Natural killer cell treated with Interleukin-12 subunit alpha and Interleukin-12 subunit beta and Interleukin-15 and Interleukin-18, amount 100 ng/mL, for 72 hours (primary cell): ENCODE measurements around the gene RPS6KA4. TPM values are rescaled to one million over a fixed set of nuclear protein-coding genes. Genes with fewer than 3 reads are reported as not detected.

Experiments used
- ATAC-seq, 2 donors: fragments of 150-1000 bp; cut with Tn5 transposase in 1 of 2; sonication (Bioruptor Pico), chemical (Tn5 transposase) in 1 of 2; 2 replicates each; pipeline ENCODE4 v1.10.0; 2021
- DNase-seq: peaks from one replicate; pipeline ENCODE4 v3.0.0; 2022; ENCODE audit warnings: low spot score
- H3K27ac Mint-ChIP-seq, 2 donors: 1 replicate in 1 of 2; 2 replicates in 1 of 2; pipeline ENCODE4 v1.8.0; 2022; ENCODE audit warnings: mixed read lengths in 2 of 2, mild to moderate bottlenecking in 1 of 2, moderate library complexity in 1 of 2
- H3K27me3 Mint-ChIP-seq, 2 donors: 1 replicate in 1 of 2; 2 replicates in 1 of 2; pipeline ENCODE4 v1.8.0; 2022; ENCODE audit warnings: mixed read lengths in 2 of 2
- H3K36me3 Mint-ChIP-seq: one replicate; pipeline ENCODE4 v1.8.0; 2022; ENCODE audit warnings: mixed read lengths
- H3K4me1 Mint-ChIP-seq, 2 donors: 1 replicate in 1 of 2; 2 replicates in 1 of 2; pipeline ENCODE4 v1.8.0; 2022; ENCODE audit warnings: low read depth in 2 of 2, mixed read lengths in 2 of 2, mild to moderate bottlenecking in 1 of 2
- H3K4me3 Mint-ChIP-seq: one replicate; pipeline ENCODE4 v1.8.0; 2022; ENCODE audit warnings: mixed read lengths
- H3K9me3 Mint-ChIP-seq: 2 replicates; pipeline ENCODE4 v1.8.0; 2022; ENCODE audit warnings: mixed read lengths
- total RNA-seq, 2 donors: library from RNA; stranded (reverse); gene quantifications; one replicate each; pipeline ENCODE4 v1.2.3, GENCODE V29; 2022

The RPS6KA4 gene
- total RNA-seq, 2 donors from 2014 or later = 20.7 to 29.5 TPM

DNA sequence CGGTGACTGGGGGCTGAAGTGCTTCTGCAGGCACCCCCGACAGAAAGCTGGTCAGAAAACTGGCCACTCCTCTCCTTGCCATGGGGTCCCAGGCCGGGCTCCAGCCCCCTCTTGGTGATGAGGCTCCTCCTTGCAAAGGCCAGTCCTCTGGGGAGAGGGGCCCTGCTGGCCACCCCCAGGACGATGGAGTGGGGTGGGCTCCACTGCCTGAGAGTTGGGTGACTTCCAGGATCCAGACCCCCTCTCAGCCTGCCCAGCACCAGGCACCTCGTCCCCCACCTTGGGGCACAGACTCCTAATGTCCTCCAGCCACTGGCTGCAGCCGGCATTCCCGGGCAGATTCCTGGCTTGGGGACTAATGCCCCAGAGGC, 441 bp upstream of the RPS6KA4 start:
- H3K27me3 Mint-ChIP-seq = no peaks in the 10 kb centered on the region
- H3K9me3 Mint-ChIP-seq = no peaks in the 10 kb centered on the region
- DNase-seq (no peak), ATAC-seq (peak in 1 of 2 donors; percentile 1)
- H3K27ac Mint-ChIP-seq = no peak overlapping the region
- H3K4me3 Mint-ChIP-seq = no peak overlapping the region
- peaks cover 16 to 18% of the 10 kb centered on the region in 2 donors for H3K4me1 Mint-ChIP-seq
- H3K36me3 Mint-ChIP-seq = no peaks in the 10 kb centered on the region

DNA sequence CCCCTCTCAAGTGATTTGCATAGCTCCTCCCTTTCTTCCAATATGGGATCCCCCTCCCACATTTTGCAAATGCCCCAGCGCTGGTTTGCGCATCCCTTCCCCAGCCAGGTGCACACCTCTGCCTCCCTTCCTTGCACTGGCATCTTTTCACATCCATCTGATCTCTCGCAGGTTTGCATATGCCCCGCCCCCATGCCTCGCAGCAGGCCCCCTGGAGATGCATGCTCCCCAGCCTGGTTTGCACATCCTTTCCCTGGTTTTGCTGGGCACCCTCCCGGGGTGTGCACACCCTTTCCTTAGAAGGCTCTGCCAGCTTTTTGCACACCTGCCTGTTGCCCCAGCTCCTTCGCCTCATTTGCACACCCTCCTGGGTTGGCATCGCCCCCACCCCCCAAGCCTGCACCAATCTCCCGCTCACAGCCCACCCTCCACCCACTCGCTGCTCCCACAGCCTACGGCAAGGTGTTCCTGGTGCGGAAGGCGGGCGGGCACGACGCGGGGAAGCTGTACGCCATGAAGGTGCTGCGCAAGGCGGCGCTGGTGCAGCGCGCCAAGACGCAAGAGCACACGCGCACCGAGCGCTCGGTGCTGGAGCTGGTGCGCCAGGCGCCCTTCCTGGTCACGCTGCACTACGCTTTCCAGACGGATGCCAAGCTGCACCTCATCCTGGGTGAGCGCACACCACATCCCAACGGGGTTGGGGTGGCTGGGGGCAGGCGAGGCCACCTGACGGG, 917 bp downstream of the RPS6KA4 start:
- Mint-ChIP-seq H3K9me3 (no peaks in the 10 kb centered on the region), H3K27ac (peak overlapping the region; percentile 36 to 78), H3K4me3 (peak overlapping the region; percentile 90), H3K36me3 (no peaks in the 10 kb centered on the region), H3K27me3 (no peaks in the 10 kb centered on the region), H3K4me1 (peaks cover 16 to 18% of the 10 kb centered on the region in 2 donors)
- no peak for ATAC-seq
- DNase-seq = no peak

DNA sequence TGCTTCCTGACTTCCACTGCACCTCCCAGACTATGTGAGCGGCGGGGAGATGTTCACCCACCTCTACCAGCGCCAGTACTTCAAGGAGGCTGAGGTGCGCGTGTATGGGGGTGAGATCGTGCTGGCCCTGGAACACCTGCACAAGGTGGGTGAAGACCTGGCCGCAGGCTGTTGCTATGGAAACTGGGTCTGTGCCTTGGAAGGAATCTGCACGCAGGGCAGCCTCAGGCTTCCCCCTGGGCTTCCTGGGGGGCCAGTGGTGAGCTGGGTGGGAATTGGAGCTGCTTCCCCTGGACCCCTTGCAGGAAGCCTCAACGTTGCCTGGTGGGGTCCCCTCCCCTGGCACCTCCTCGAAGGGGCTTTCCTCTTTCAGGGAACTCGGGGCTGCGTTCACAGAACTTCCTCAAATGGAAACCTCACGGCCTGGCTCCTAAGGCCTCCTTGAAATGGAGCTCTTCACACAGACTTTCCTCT, 1.5 kb downstream of the RPS6KA4 start:
- peaks cover 16 to 18% of the 10 kb centered on the region in 2 donors for H3K4me1 Mint-ChIP-seq
- no peaks in the 10 kb centered on the region for H3K27me3 Mint-ChIP-seq
- DNase-seq (no peak), ATAC-seq (no peak)
- peak overlapping the region; percentile 90 for H3K4me3 Mint-ChIP-seq
- no peak overlapping the region for H3K27ac Mint-ChIP-seq
- H3K9me3 Mint-ChIP-seq = no peaks in the 10 kb centered on the region
- H3K36me3 Mint-ChIP-seq = no peaks in the 10 kb centered on the region

DNA sequence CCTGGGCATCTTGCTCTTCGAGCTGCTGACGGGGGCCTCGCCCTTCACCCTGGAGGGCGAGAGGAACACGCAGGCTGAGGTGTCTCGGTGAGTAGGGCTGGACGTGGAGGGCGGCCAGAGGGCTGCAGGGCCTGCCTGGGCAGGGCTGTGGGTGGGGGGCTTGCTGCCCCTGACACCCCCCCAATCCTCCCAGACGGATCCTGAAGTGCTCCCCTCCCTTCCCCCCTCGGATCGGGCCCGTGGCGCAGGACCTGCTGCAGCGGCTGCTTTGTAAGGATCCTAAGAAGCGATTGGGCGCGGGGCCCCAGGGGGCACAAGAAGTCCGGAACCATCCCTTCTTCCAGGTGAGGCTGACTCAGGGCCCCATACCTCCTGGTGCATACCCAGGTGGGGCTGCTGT, 2.7 kb downstream of the RPS6KA4 start:
- no peak overlapping the region for H3K27ac Mint-ChIP-seq
- H3K4me1 Mint-ChIP-seq = peaks cover 11 to 17% of the 10 kb centered on the region in 2 donors
- no peaks in the 10 kb centered on the region for H3K9me3 Mint-ChIP-seq
- H3K36me3 Mint-ChIP-seq = peaks cover 3% of the 10 kb centered on the region
- H3K4me3 Mint-ChIP-seq = no peak overlapping the region
- ATAC-seq (no peak), DNase-seq (no peak)
- no peaks in the 10 kb centered on the region for H3K27me3 Mint-ChIP-seq

DNA sequence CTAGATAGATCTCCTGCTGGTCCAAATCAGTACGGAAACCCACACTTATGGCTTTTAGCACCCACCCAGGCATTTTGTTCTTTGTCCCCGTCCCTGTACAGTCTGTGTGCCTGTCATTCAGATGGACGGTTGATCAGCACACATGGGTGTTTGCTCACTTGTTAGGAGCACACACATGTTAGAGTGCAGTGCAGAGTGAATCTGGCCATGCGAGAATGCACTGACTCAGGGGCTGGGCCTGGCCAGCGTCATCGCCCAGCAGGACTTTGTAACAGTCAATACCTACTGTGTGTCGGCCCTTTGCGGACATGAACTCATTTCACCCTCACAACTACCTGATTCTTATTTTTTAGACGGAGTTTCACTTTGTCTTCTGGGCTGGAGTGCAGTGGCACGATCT, 3.4 kb downstream of the RPS6KA4 start:
- H3K9me3 Mint-ChIP-seq = no peaks in the 10 kb centered on the region
- no peak overlapping the region for H3K4me3 Mint-ChIP-seq
- H3K36me3 Mint-ChIP-seq = peaks cover 6% of the 10 kb centered on the region
- no peak overlapping the region for H3K27ac Mint-ChIP-seq
- peaks cover 9 to 16% of the 10 kb centered on the region in 2 donors for H3K4me1 Mint-ChIP-seq
- H3K27me3 Mint-ChIP-seq = no peaks in the 10 kb centered on the region
- no peak for ATAC-seq
- no peak for DNase-seq

DNA sequence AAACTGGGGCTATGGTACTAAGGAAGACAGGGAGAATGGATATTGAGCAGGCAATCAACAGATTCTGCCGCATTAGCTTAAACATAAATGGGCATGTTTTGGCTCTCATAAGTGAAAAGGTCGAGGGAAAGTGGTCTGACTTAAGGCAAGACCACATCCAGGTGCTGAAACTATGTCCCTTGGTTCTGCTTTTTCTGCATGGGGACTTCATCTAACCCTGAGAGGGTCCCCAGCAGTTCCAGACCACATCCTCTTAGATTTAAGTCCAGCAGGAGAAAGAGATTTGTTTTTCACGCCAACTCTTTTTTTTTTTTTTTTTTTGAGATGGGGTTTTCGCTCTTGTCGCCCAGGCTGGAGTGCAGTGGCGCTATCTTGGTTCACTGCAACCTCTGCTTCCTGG, 5.5 kb downstream of the RPS6KA4 start:
- Mint-ChIP-seq H3K27ac (peak overlapping the region in 1 of 2 donors; percentile 42), H3K4me1 (peaks cover 9% of the 10 kb centered on the region in 2 donors), H3K27me3 (no peaks in the 10 kb centered on the region), H3K36me3 (peaks cover 6% of the 10 kb centered on the region), H3K4me3 (no peak overlapping the region), H3K9me3 (no peaks in the 10 kb centered on the region)
- ATAC-seq (no peak), DNase-seq (no peak)

DNA sequence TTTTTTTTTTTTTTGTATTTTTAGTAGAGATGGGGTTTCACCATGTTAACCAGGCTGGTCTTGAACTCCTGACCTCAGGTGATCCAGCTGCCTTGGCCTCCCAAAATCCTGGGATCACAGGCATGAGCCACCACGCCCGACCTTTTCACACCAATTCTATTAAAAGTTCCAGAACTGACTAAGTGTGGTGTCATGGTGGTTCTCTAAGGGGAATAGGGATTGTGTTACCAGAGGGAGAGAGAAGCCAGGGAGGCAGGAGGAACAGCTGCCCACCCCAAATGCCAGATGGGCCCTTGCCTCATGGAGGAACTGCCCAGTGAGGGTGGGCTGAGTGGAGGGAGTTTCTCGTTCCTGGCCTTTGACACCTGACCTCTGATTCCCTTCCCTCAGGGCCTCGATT, 5.9 kb downstream of the RPS6KA4 start:
- Mint-ChIP-seq H3K4me1 (peaks cover 4 to 6% of the 10 kb centered on the region in 2 donors), H3K4me3 (no peak overlapping the region), H3K36me3 (peaks cover 6% of the 10 kb centered on the region), H3K9me3 (no peaks in the 10 kb centered on the region), H3K27ac (no peak overlapping the region), H3K27me3 (no peaks in the 10 kb centered on the region)
- ATAC-seq = no peak
- DNase-seq = no peak

DNA sequence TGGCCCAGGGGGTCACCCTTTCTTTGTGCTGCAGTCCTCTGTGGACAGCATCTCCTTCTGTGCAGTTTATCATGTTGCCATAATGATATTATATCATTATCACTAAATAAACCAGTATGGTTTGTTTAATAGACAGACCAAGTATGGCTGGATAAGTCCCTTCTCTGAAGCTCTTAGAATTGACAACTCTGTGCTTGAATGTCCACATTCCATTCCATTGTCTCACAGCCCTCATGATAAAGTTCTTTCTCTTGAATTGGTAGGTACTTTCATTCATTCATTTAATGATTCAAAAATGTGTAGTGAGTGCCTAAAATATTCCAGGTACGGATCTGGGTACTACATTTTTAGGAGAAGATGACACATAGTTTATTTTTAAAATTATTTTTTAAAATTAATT, 7.8 kb downstream of the RPS6KA4 start:
- Mint-ChIP-seq H3K36me3 (peaks cover 6% of the 10 kb centered on the region), H3K27ac (no peak overlapping the region), H3K4me1 (peaks cover 0 to 6% of the 10 kb centered on the region in 2 donors), H3K27me3 (no peaks in the 10 kb centered on the region), H3K9me3 (no peaks in the 10 kb centered on the region), H3K4me3 (no peak overlapping the region)
- DNase-seq = no peak
- ATAC-seq = no peak

DNA sequence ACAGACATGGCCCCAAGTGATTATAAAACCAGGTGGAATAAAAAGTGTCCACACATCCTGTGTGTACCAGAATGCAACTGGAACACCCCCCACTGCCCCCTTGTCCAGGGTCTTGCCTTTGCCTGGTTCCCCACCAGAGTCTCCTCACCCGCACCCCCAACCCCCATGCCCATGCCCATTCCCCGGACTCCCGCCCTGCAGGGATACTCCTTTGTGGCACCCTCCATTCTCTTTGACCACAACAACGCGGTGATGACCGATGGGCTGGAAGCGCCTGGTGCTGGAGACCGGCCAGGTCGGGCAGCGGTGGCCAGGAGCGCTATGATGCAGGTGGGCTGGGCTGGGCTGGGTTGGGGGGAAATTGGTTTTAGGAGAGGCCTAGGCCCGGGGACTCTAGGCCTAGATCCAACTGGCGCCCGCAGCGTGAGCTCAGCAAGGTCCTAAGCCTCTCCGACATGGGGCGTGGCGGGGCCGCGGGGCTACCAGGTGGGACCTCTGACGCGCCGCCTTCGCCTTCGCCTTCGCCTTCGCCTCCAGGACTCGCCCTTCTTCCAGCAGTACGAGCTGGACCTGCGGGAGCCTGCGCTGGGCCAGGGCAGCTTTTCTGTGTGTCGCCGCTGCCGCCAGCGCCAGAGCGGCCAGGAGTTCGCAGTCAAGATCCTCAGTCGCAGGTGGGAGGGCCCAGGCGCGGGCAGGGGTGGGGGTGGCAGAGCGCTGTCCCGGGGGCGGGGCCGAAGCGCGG, 9.1 kb downstream of the RPS6KA4 start:
- DNase-seq = no peak
- Mint-ChIP-seq H3K27me3 (no peaks in the 10 kb centered on the region), H3K4me3 (no peak overlapping the region), H3K4me1 (peaks cover 0 to 6% of the 10 kb centered on the region in 2 donors), H3K27ac (no peak overlapping the region), H3K36me3 (peaks cover 6% of the 10 kb centered on the region), H3K9me3 (no peaks in the 10 kb centered on the region)
- ATAC-seq = no peak

DNA sequence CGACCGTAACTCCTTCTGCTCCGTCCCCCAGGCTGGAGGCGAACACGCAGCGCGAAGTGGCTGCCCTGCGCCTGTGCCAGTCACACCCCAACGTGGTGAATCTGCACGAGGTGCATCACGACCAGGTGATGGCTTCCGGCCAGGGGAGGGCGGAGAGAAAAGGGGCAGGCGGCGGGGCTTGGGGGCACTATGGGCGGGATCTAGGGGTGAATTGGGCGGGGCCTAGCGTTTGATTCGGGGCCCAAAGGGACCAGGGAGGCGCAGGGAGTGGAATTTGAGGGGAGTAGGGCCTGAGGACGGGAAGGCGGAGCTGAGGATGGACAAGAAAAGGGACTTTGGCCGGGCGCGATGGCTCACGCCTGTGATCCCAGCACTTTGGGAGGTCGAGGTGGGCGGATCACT, 9.7 kb downstream of the RPS6KA4 start:
- no peaks in the 10 kb centered on the region for H3K27me3 Mint-ChIP-seq

DNA sequence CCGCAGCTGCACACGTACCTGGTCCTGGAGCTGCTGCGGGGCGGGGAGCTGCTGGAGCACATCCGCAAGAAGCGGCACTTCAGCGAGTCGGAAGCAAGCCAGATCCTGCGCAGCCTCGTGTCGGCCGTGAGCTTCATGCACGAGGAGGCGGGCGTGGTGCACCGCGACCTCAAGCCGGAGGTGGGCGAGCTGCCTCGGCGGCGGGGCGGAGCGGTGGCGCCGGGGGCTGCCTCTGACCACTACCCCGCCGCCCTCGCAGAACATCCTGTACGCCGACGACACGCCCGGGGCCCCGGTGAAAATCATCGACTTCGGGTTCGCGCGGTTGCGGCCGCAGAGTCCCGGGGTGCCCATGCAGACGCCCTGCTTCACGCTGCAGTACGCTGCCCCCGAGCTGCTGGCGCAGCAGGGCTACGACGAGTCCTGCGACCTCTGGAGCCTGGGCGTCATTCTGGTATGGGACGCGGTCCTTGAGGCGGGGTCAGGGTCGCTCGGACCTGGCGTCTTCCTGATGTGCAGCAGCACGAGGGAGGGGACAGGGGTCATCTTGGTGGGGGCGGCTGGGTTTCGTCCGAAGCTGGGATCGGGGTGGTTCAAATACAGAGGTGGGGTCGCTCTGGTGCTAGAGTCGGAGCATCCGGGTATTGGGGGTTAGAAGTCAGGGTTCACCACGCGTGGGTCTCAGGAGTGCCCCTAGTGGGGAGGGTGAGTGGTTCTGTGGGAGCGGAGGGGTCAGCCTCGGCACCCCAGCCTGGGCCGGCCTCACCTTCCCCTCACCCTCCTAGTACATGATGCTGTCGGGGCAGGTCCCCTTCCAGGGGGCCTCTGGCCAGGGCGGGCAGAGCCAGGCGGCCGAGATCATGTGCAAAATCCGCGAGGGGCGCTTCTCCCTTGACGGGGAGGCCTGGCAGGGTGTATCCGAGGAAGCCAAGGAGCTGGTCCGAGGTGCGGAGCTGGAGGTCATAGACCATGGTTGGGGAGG, 10.8 kb downstream of the RPS6KA4 start:
- no peak for ATAC-seq
- no peak for DNase-seq
- peaks cover 6% of the 10 kb centered on the region for H3K36me3 Mint-ChIP-seq
- H3K27me3 Mint-ChIP-seq = no peaks in the 10 kb centered on the region
- no peak overlapping the region for H3K4me3 Mint-ChIP-seq
- no peaks in the 10 kb centered on the region for H3K9me3 Mint-ChIP-seq
- H3K4me1 Mint-ChIP-seq = peaks cover 0 to 6% of the 10 kb centered on the region in 2 donors
- no peak overlapping the region for H3K27ac Mint-ChIP-seq

More for the DNA sequence above, 9.7 kb downstream of the RPS6KA4 start:
- peaks cover 6% of the 10 kb centered on the region for H3K36me3 Mint-ChIP-seq
- no peaks in the 10 kb centered on the region for H3K9me3 Mint-ChIP-seq
- H3K4me3 Mint-ChIP-seq = no peak overlapping the region
- H3K4me1 Mint-ChIP-seq = peaks cover 0 to 6% of the 10 kb centered on the region in 2 donors
- no peak overlapping the region for H3K27ac Mint-ChIP-seq
- DNase-seq = no peak
- ATAC-seq = no peak

DNA sequence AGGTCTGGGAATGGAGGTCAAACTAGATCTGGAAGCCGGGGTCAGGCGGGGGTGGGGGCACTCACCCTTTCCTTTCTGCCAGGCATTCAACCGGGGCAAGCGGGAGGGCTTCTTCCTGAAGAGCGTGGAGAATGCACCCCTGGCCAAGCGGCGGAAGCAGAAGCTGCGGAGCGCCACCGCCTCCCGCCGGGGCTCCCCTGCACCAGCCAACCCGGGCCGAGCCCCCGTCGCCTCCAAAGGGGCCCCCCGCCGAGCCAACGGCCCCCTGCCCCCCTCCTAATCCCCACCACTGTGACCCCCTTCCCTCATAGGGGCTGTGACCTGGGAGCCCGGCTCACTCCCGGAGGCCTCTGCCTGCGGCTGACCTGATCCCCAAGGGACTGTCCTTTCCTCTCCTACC, 12.2 kb downstream of the RPS6KA4 start:
- Mint-ChIP-seq H3K9me3 (no peaks in the 10 kb centered on the region), H3K4me1 (peaks cover 0 to 6% of the 10 kb centered on the region in 2 donors), H3K27me3 (no peaks in the 10 kb centered on the region), H3K36me3 (peaks cover 6% of the 10 kb centered on the region), H3K4me3 (no peak overlapping the region), H3K27ac (no peak overlapping the region)
- ATAC-seq (no peak), DNase-seq (no peak)

DNA sequence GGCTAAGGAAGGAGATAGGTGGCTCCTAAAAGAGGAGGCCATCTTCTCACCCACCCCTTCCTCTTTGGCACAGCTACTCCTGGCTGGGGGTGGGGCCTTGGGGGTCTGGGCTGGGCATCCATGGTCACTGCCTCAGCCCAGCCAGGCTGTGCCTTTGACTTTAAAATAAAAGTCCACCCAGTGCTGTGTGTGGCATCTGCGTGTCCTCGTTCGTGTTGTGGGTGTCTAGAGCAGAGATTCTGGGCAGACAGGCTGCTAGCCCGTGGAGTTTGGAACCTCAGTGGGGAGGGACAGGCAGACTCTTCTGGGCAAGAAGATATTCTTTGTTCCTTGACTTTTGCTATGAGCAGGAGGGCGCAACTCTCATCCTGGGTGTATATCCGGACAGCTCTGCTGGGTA, 13.1 kb downstream of the RPS6KA4 start:
- peaks cover 0 to 3% of the 10 kb centered on the region in 2 donors for H3K4me1 Mint-ChIP-seq

More for the DNA sequence above, 13.1 kb downstream of the RPS6KA4 start:
- H3K9me3 Mint-ChIP-seq = no peaks in the 10 kb centered on the region
- no peak overlapping the region for H3K27ac Mint-ChIP-seq
- no peaks in the 10 kb centered on the region for H3K27me3 Mint-ChIP-seq
- ATAC-seq (no peak), DNase-seq (no peak)
- no peaks in the 10 kb centered on the region for H3K36me3 Mint-ChIP-seq
- H3K4me3 Mint-ChIP-seq = no peak overlapping the region
